SK-N-SH treated with all-trans-retinoic acid at 6 μM for 48 hours (cell line): Measurements from ENCODE around the gene ZFHX2.
"Not testable (repeated sequence)": the region's sequence is repeated elsewhere in the genome, so short reads cannot be mapped to it uniquely, and the experiment has no call there.

ENCODE experiments used
- ATAC-seq: fragments of 200-7000 bp; cut with Tn5 transposase; 3 replicates; pipeline ENCODE4 v1.9.1; 2020; ENCODE audit warnings: mild to moderate bottlenecking, moderate library complexity
- ARNTL ChIP-seq: fragments of 450-650 bp; formaldehyde crosslinking; IDR thresholded peaks from 2 replicates; pipeline ENCODE4 v1.5.0; 2020; ENCODE audit warnings: low read depth, mild to moderate bottlenecking, moderate library complexity, borderline replicate concordance
- CSDC2 ChIP-seq: fragments of 250-450 bp; sonication (Bioruptor Pico); IDR thresholded peaks from 2 replicates; pipeline ENCODE4 v1.5.0; 2020; ENCODE audit warnings: mild to moderate bottlenecking, moderate library complexity
- ESRRG ChIP-seq: fragments of 250-450 bp; sonication (Bioruptor Pico); IDR thresholded peaks from 2 replicates; pipeline ENCODE4 v1.6.1; 2021; ENCODE audit warnings: mild to moderate bottlenecking
- GLIS3 ChIP-seq: fragments of 250-450 bp; sonication (Bioruptor Pico); IDR thresholded peaks from 2 replicates; pipeline ENCODE4 v1.5.0; 2020; ENCODE audit warnings: mild to moderate bottlenecking, moderate library complexity
- PATZ1 ChIP-seq: fragments of 250-450 bp; sonication (Bioruptor Pico); IDR thresholded peaks from 2 replicates; pipeline ENCODE4 v1.8.0; 2020; ENCODE audit warnings: mild to moderate bottlenecking, moderate library complexity, borderline replicate concordance
- POU6F1 ChIP-seq: fragments of 250-450 bp; sonication (Bioruptor Pico); IDR thresholded peaks from 2 replicates; pipeline ENCODE4 v1.8.0; 2021; ENCODE audit warnings: low read depth, mild to moderate bottlenecking, moderate library complexity, borderline replicate concordance
- PPARA ChIP-seq: fragments of 250-450 bp; sonication (Bioruptor Pico); IDR thresholded peaks from 2 replicates; pipeline ENCODE4 v1.5.0; 2020; ENCODE audit warnings: mild to moderate bottlenecking, borderline replicate concordance
- RARB ChIP-seq: fragments of 250-450 bp; sonication (Bioruptor Pico); IDR thresholded peaks from 2 replicates; pipeline ENCODE4 v1.8.0; 2021; ENCODE audit warnings: mild to moderate bottlenecking, moderate library complexity
- SNAI2 ChIP-seq: fragments of 250-450 bp; sonication (Bioruptor Pico); IDR thresholded peaks from 2 replicates; pipeline ENCODE4 v1.5.0; 2020; ENCODE audit warnings: mild to moderate bottlenecking, moderate library complexity
- TOX ChIP-seq: fragments of 250-450 bp; sonication (Bioruptor Pico); IDR thresholded peaks from 2 replicates; pipeline ENCODE4 v1.8.0; 2021; ENCODE audit warnings: mild to moderate bottlenecking, moderate library complexity, borderline replicate concordance
- TSHZ2 ChIP-seq: fragments of 250-450 bp; sonication (Bioruptor Pico); IDR thresholded peaks from 2 replicates; pipeline ENCODE4 v1.5.0; 2020; ENCODE audit warnings: mild to moderate bottlenecking, moderate library complexity
- ZC3H10 ChIP-seq: fragments of 250-450 bp; sonication (Bioruptor Pico); IDR thresholded peaks from 2 replicates; pipeline ENCODE4 v1.5.1; 2021; ENCODE audit warnings: mild to moderate bottlenecking, moderate library complexity
- ZFP3 ChIP-seq: fragments of 250-450 bp; sonication (Bioruptor Pico); IDR thresholded peaks from 2 replicates; pipeline ENCODE4 v1.5.0; 2020; ENCODE audit warnings: mild to moderate bottlenecking, moderate library complexity
- ZNF70 ChIP-seq: fragments of 450-650 bp; formaldehyde crosslinking; IDR thresholded peaks from 2 replicates; pipeline ENCODE4 v1.5.0; 2020; ENCODE audit warnings: mild to moderate bottlenecking, moderate library complexity
- TF ChIP-seq, protein P1 (sequence below): fragments of 250-450 bp; sonication (Bioruptor Pico); IDR thresholded peaks from 2 replicates; pipeline ENCODE4 v1.5.1; 2021; ENCODE audit warnings: mild to moderate bottlenecking, moderate library complexity

ZFHX2 gene

DNA sequence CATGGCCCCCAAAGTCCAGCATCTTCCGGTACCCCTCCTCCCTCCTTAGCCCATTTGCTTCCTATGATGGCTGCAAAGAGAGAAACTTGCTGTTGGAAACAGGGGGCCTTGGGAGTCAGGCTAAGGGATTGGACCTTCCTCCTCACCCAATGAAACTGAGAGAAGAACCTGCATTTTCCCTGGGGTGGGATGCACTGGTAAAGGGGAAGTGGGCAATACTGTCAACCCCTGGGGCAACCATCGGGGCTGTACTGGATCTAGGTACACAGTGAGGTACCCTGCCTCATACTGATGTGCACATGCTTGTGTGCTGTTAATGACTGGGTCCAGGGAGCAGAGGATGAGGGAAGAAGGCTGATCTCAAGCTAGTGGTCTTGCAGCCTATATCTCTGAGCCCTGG, 38.0 kb upstream of the ZFHX2 start:
- no peak; the same call in 2 of the 3 replicates for ATAC-seq
- TF ChIP-seq TOX (CRISPR knock-in tag) = no peak

GRCh38 chr14:23588884-23589598, 37.5 kb upstream of the ZFHX2 start:
- TF ChIP-seq ARNTL (CRISPR knock-in tag) (no peak), ZNF70 (CRISPR knock-in tag) (peak; percentile 26; the same call in 1 of the 2 replicates), TSHZ2 (peak; percentile 70; the same call in 1 of the 2 replicates)

DNA sequence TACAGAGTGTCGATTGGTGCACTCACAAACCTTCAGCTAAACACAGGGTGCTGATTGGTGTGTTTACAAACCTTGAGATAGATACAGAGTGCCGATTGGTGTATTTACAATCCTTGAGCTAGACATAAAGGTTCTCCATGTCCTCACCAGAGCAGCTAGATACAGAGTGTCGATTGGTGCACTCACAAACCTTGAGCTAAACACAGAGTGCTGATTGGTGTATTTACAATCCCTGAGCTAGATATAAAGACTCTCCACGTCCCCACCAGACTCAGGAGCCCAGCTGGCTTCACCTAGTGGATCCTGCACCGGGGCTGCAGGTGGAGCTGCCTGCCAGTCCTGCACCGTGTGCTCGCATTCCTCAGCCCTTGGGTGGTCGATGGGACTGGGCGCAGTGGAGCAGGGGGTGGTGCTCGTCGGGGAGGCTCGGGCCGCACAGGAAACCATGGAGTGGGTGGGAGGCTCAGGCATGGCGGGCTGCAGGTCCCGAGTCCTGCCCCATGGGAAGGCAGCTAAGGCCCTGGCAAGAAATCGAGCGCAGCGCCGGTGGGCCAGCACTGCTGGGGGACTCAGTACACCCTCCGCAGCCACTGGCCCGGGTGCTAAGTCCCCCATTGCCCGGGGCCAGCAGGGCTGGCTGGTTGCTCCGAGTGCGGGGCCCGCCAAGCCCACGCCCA, 33.1 kb upstream of the ZFHX2 start:
- ATAC-seq = not testable (repeated sequence)

More at GRCh38 chr14:23588884-23589598, 37.5 kb upstream of the ZFHX2 start:
- peak; percentile 100 for ATAC-seq

- ATAC-seq = not testable (repeated sequence)
Measured at GRCh38 chr14:23583761-23584526, 32.4 kb upstream of the ZFHX2 start.

- TF ChIP-seq CSDC2 (CRISPR knock-in tag) (no peak), ZFP3 (CRISPR knock-in tag) (no peak), ESRRG (no peak), PPARA (CRISPR knock-in tag) (no peak)
- TF ChIP-seq, all 23 proteins: peak for 0
Measured at GRCh38 chr14:23582906-23583760, 31.6 kb upstream of the ZFHX2 start.

GRCh38 chr14:23580948-23581281, 29.4 kb upstream of the ZFHX2 start:
- no peak for ATAC-seq
- TF ChIP-seq TOX (CRISPR knock-in tag) = no peak
- no peak for TF ChIP-seq GLIS3 (CRISPR knock-in tag)
- no peak for TF ChIP-seq SNAI2
- TF ChIP-seq PATZ1 (CRISPR knock-in tag) = no peak
- TF ChIP-seq, protein P1, sequence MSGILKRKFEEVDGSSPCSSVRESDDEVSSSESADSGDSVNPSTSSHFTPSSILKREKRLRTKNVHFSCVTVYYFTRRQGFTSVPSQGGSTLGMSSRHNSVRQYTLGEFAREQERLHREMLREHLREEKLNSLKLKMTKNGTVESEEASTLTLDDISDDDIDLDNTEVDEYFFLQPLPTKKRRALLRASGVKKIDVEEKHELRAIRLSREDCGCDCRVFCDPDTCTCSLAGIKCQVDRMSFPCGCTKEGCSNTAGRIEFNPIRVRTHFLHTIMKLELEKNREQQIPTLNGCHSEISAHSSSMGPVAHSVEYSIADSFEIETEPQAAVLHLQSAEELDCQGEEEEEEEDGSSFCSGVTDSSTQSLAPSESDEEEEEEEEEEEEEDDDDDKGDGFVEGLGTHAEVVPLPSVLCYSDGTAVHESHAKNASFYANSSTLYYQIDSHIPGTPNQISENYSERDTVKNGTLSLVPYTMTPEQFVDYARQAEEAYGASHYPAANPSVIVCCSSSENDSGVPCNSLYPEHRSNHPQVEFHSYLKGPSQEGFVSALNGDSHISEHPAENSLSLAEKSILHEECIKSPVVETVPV (CRISPR knock-in tag) = no peak
- TF ChIP-seq ZNF70 (CRISPR knock-in tag) = no peak
- no peak for TF ChIP-seq RARB
- no peak for TF ChIP-seq CSDC2 (CRISPR knock-in tag)
- no peak for TF ChIP-seq POU6F1
- no peak for TF ChIP-seq ESRRG
- no peak for TF ChIP-seq ZC3H10 (CRISPR knock-in tag)

More at GRCh38 chr14:23582906-23583760, 31.6 kb upstream of the ZFHX2 start:
- no peak for ATAC-seq
